H1 (cell line): ENCODE results near the gene EVPL. TPM values are rescaled to one million over a fixed set of nuclear protein-coding genes. Genes with fewer than 3 reads are reported as not detected.

Source experiments
- ATF3 ChIP-seq: IDR thresholded peaks from 2 replicates; pipeline ENCODE4 v1.6.1; 2011; ENCODE audit warnings: low read depth, mild to moderate bottlenecking, low read length; ENCODE audit not compliant: insufficient read depth
- polyA plus RNA-seq, 7 experiments: library from polyadenylated mRNA; depleted of rRNA in 3 of 7; stranded (reverse) in 5 of 7; unstranded in 2 of 7; fragments of >200 nt in 5 of 7; fragments of 200-250 nt in 2 of 7; gene quantifications; 1 replicate in 5 of 7; 2 replicates in 1 of 7; 4 replicates in 1 of 7; pipeline versions ENCODE4 v1.2.1 to v1.2.3, GENCODE V29; 2011 to 2013; ENCODE audit warnings: missing spikeins in 2 of 7, mixed read lengths in 2 of 7
- total RNA-seq: library from RNA; stranded (reverse); fragmentation: NEBNext Ultra II Directional; extraction: Animal tissue kit (Norgen Biotek cat#: 25700); gene quantifications from 2 replicates; pipeline ENCODE4 v1.2.1, GENCODE V29; 2021

EVPL gene
- total and polyA plus RNA-seq, 2 of the 8 experiments (the other 6 are each of a cell fraction or from before 2014, with no cell fraction given) = 0.20 to 0.99 TPM

GRCh38 chr17:76025294-76025693, 1.8 kb downstream of the EVPL start (continued):
- no peak for TF ChIP-seq ATF3
